GM21529 (cell line): ENCODE measurements around the gene ZNF841.
"Not testable (repeated sequence)": the region's sequence is repeated elsewhere in the genome, so short reads cannot be mapped to it uniquely, and the experiment has no call there.

Experiments
- ATAC-seq: cut with Tn5 transposase; IDR thresholded peaks from one replicate; pipeline ENCODE4 v1.9.1; 2021; ENCODE audit not compliant: unreplicated experiment

ZNF841 gene

GRCh38 chr19:52095172-52096014 lies at the start of gene ZNF841:
Gene ZNF841, minus strand, starts transcription at chr19:52095765. Its CDS starts 10,964 bp downstream, at chr19:52084801.
- peak; percentile 95 for ATAC-seq

GRCh38 chr19:52142001-52142595 lies 46.5 kb upstream of the ZNF841 start:
- ATAC-seq, result no peak

- no peak for ATAC-seq
Observed at GRCh38 chr19:52141203-52141602, 45.6 kb upstream of the ZNF841 start.

- peak; percentile 88 for ATAC-seq
Observed at GRCh38 chr19:52140032-52140710, 44.6 kb upstream of the ZNF841 start.

- ATAC-seq, result peak; percentile 75
Observed at GRCh38 chr19:52139252-52140031, 43.9 kb upstream of the ZNF841 start, which contains the start of gene ZNF616. Gene ZNF616, minus strand, starts transcription at chr19:52139938. Its CDS starts 9,426 bp downstream, at chr19:52130512.

- no peak for ATAC-seq
Observed at GRCh38 chr19:52138983-52139251, 43.4 kb upstream of the ZNF841 start.

- ATAC-seq, result no peak
Observed at GRCh38 chr19:52138278-52138982, 42.9 kb upstream of the ZNF841 start.

GRCh38 chr19:52120286-52120685 lies 24.7 kb upstream of the ZNF841 start:
- no peak for ATAC-seq

GRCh38 chr19:52115526-52116053 lies 20.0 kb upstream of the ZNF841 start:
- no peak for ATAC-seq

GRCh38 chr19:52114691-52115090 lies 19.1 kb upstream of the ZNF841 start:
- ATAC-seq, result no peak

GRCh38 chr19:52112624-52113023 lies 17.1 kb upstream of the ZNF841 start:
- no peak for ATAC-seq

GRCh38 chr19:52110780-52111179 lies 15.2 kb upstream of the ZNF841 start:
- ATAC-seq, result no peak

GRCh38 chr19:52102782-52103181 lies 7.2 kb upstream of the ZNF841 start:
- no peak for ATAC-seq

- no peak for ATAC-seq
Observed at GRCh38 chr19:52101866-52102562, 6.4 kb upstream of the ZNF841 start.

- ATAC-seq, result no peak
Observed at GRCh38 chr19:52099497-52100138, 4.1 kb upstream of the ZNF841 start.

- ATAC-seq, result not testable (repeated sequence)
Observed at GRCh38 chr19:52096416-52096815, 851 bp upstream of the ZNF841 start.

GRCh38 chr19:52094526-52095130 lies 937 bp downstream of the ZNF841 start:
- ATAC-seq, result no peak

- ATAC-seq, result no peak
Observed at GRCh38 chr19:52086481-52086880, 9.1 kb downstream of the ZNF841 start.

GRCh38 chr19:52070496-52070895 lies 25.1 kb downstream of the ZNF841 start:
- ATAC-seq, result no peak
